ENCODE data around the gene LNX1. TPM values are rescaled to one million over a fixed set of nuclear protein-coding genes. Genes with fewer than 3 reads are reported as not detected.

Gene LNX1
- polyA plus RNA-seq, 1 experiment, result 0.29 TPM

- H3K4me3 ChIP-seq (ENCODE audit: low read depth, low read length), result no peak overlapping the region
- ChIA-PET POLR2A (no interaction called here), CTCF (no interaction called here)
- no peaks in the 10 kb centered on the region for H3K27me3 ChIP-seq (ENCODE audit: control insufficient read depth, insufficient read depth, low read length)
- no peak for TF ChIP-seq CTCF (IDR thresholded peaks at IDR 0.05; ENCODE audit: insufficient read depth, low read depth, low read length)
- no peaks in the 10 kb centered on the region for H3K36me3 ChIP-seq (ENCODE audit: control insufficient read depth, insufficient read depth, low read length)
- DNase-seq (ENCODE audit: low read depth), result no peak
Measured at GRCh38 chr4:53502094-53502493, 89.2 kb downstream of the LNX1 start.

- DNase-seq (ENCODE audit: low read depth), result no peak
- Histone ChIP-seq H3K36me3 (ENCODE audit: control insufficient read depth, insufficient read depth, low read length) (no peaks in the 10 kb centered on the region), H3K27me3 (ENCODE audit: control insufficient read depth, insufficient read depth, low read length) (no peaks in the 10 kb centered on the region), H3K4me3 (ENCODE audit: low read depth, low read length) (no peak overlapping the region)
- TF ChIP-seq CTCF (IDR thresholded peaks at IDR 0.05; ENCODE audit: insufficient read depth, low read depth, low read length), result no peak
- POLR2A ChIA-PET, result interaction anchor here (0.7 kb wide), 1 partner anchor 110 kb away, joined by 25 read pairs; no protein-coding TSS in a partner anchor
- CTCF ChIA-PET, result no interaction called here
Measured at GRCh38 chr4:53501561-53501960, 89.7 kb downstream of the LNX1 start.

- no peaks in the 10 kb centered on the region for H3K36me3 ChIP-seq (ENCODE audit: control insufficient read depth, insufficient read depth, low read length)
- ChIA-PET POLR2A (no interaction called here), CTCF (interaction anchor here (1.7 kb wide), 1 partner anchor 8 kb away, joined by 3 read pairs; no protein-coding TSS in a partner anchor)
- no peak overlapping the region for H3K4me3 ChIP-seq (ENCODE audit: low read depth, low read length)
- no peak for TF ChIP-seq CTCF (IDR thresholded peaks at IDR 0.05; ENCODE audit: insufficient read depth, low read depth, low read length)
- DNase-seq (ENCODE audit: low read depth), result no peak
- H3K27me3 ChIP-seq (ENCODE audit: control insufficient read depth, insufficient read depth, low read length), result no peaks in the 10 kb centered on the region
Measured at GRCh38 chr4:53500546-53500945, 90.7 kb downstream of the LNX1 start.

- CTCF ChIA-PET, result interaction anchor here (1.7 kb wide), 1 partner anchor 9 kb away, joined by 3 read pairs; no protein-coding TSS in a partner anchor
- POLR2A ChIA-PET, result no interaction called here
- H3K27me3 ChIP-seq (ENCODE audit: control insufficient read depth, insufficient read depth, low read length), result no peaks in the 10 kb centered on the region
- TF ChIP-seq CTCF (IDR thresholded peaks at IDR 0.05; ENCODE audit: insufficient read depth, low read depth, low read length), result no peak
- H3K4me3 ChIP-seq (ENCODE audit: low read depth, low read length), result no peak overlapping the region
- no peak for DNase-seq (ENCODE audit: low read depth)
- H3K36me3 ChIP-seq (ENCODE audit: control insufficient read depth, insufficient read depth, low read length), result no peaks in the 10 kb centered on the region
Measured at GRCh38 chr4:53499791-53500190, 91.5 kb downstream of the LNX1 start.

GRCh38 chr4:53498706-53499105, 92.6 kb downstream of the LNX1 start:
- POLR2A ChIA-PET, result interaction anchor here (0.5 kb wide), 1 partner anchor 83 kb away, joined by 5 read pairs; no protein-coding TSS in a partner anchor
- Histone ChIP-seq H3K4me3 (ENCODE audit: low read depth, low read length) (no peak overlapping the region), H3K36me3 (ENCODE audit: control insufficient read depth, insufficient read depth, low read length) (no peaks in the 10 kb centered on the region), H3K27me3 (ENCODE audit: control insufficient read depth, insufficient read depth, low read length) (no peaks in the 10 kb centered on the region)
- CTCF ChIA-PET, result interaction anchor here (0.7 kb wide), 1 partner anchor 294 kb away, joined by 3 read pairs; no protein-coding TSS in a partner anchor
- TF ChIP-seq CTCF (IDR thresholded peaks at IDR 0.05; ENCODE audit: insufficient read depth, low read depth, low read length), result no peak
- DNase-seq (ENCODE audit: low read depth), result no peak

Measured in BJ (cell line).